ENCODE results near the gene BMP7. TPM values are rescaled to one million over a fixed set of nuclear protein-coding genes. Genes with fewer than 3 reads are reported as not detected.

The BMP7 gene
- total RNA-seq, 2 experiments from 2014 or later: 2.2 to 94.2 TPM

DNA sequence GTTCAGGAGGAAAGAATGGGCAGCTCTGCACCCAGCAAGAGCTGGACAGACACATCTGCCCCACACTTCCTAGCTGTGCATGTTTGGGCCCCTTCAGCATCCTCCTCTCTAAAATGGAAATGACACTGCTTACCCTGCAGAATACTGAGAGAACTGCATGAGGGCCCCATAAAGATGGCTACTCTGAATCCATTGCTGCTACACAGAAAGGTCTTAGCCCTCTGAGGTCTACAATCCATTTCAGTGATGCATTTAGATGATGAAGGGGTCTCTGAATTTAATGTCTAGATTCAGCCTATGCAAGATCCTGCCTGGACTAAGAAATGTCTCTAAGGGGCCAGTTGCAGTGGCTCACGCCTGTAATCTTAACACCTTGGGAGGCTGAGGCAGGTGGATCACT is 11.3 kb downstream of the BMP7 start:
- Histone ChIP-seq H4K20me1 (ENCODE audit: insufficient read depth, low read length) (peaks cover 10% of the 10 kb centered on the region), H3K4me3 (ENCODE audit: low read depth, low read length, poor library complexity, severe bottlenecking) (no peak overlapping the region), H3K9me3 (ENCODE audit: low read length) (no peaks in the 10 kb centered on the region), H2AFZ (ENCODE audit: low read length) (no peak overlapping the region), H3K79me2 (ENCODE audit: insufficient read depth, low read depth, low read length) (peaks cover 100% of the 10 kb centered on the region), H3K36me3 (ENCODE audit: insufficient read depth, low read length) (peaks cover 21% of the 10 kb centered on the region; the same call in 1 of the 2 replicates), H3K9me2 (ENCODE audit: insufficient read depth, low read length) (no peaks in the 10 kb centered on the region), H3K27ac (ENCODE audit: low read depth, low read length, poor library complexity, severe bottlenecking) (peak overlapping the region; percentile 14), H3K4me2 (ENCODE audit: low read length) (peak overlapping the region; percentile 6; the same call in 1 of the 2 replicates), H3K4me1 (ENCODE audit: insufficient read depth, low read length, poor library complexity, severe bottlenecking) (peaks cover 89% of the 10 kb centered on the region)
- POLR2A ChIA-PET: no interaction called here
- CTCF ChIA-PET (ENCODE audit: unreplicated experiment): interaction anchor here (1.1 kb wide), 1 partner anchor 55 kb away, joined by 4 read pairs; no protein-coding TSS in a partner anchor
- BruUV-seq (replicated peaks): no TSS peak
- TF ChIP-seq, protein P1, sequence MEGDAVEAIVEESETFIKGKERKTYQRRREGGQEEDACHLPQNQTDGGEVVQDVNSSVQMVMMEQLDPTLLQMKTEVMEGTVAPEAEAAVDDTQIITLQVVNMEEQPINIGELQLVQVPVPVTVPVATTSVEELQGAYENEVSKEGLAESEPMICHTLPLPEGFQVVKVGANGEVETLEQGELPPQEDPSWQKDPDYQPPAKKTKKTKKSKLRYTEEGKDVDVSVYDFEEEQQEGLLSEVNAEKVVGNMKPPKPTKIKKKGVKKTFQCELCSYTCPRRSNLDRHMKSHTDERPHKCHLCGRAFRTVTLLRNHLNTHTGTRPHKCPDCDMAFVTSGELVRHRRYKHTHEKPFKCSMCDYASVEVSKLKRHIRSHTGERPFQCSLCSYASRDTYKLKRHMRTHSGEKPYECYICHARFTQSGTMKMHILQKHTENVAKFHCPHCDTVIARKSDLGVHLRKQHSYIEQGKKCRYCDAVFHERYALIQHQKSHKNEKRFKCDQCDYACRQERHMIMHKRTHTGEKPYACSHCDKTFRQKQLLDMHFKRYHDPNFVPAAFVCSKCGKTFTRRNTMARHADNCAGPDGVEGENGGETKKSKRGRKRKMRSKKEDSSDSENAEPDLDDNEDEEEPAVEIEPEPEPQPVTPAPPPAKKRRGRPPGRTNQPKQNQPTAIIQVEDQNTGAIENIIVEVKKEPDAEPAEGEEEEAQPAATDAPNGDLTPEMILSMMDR (conservative IDR thresholded peaks at IDR 0.05; ENCODE audit: low read length): no peak
- TF ChIP-seq EZH2phosphoT487 (IDR thresholded peaks at IDR 0.05; ENCODE audit: borderline replicate concordance, low read depth, low read length): no peak
- intact Hi-C loops (cut with micrococcal nuclease; ENCODE audit: unreplicated experiment): no loop called here
- DNase-seq (ENCODE audit: low spot score): no peak

DNA sequence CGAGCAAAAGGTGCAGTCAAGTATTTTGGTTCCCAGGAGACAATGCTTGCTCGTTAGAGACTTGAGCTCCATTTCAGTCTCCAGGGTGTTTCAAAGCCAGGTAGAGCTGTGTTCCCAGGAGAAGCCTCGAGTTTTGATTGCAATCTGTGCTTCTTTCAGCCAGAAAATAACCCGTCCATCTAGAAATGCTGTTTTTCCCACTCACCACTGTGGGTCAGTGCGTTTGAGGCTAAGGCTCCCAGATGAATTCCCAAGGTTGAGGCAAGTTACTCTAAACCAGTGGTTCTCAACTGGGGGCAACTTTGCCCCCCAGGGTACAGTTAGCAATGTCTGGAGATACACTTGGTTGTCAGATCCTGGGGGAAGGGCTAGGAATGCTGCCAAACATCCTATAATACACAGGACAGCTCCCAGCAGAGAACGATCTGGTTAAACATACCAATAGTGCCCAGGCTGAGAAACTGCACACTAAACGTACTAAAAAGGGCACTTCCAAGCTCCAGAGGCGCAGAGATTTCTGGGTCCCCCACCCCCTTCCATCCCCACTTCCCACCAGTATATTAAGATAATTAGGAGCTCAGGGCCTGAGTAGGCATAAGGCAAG is 13.8 kb downstream of the BMP7 start:
- Histone ChIP-seq H3K4me2 (ENCODE audit: low read length) (peak overlapping the region; percentile 75), H2AFZ (ENCODE audit: low read length) (no peak overlapping the region), H3K36me3 (ENCODE audit: insufficient read depth, low read length) (peaks cover 36% of the 10 kb centered on the region), H3K27ac (ENCODE audit: low read depth, low read length, poor library complexity, severe bottlenecking) (peak overlapping the region; percentile 72), H3K4me3 (ENCODE audit: low read depth, low read length, poor library complexity, severe bottlenecking) (no peak overlapping the region), H3K4me1 (ENCODE audit: insufficient read depth, low read length, poor library complexity, severe bottlenecking) (peaks cover 87% of the 10 kb centered on the region), H3K79me2 (ENCODE audit: insufficient read depth, low read depth, low read length) (peaks cover 100% of the 10 kb centered on the region), H3K9me2 (ENCODE audit: insufficient read depth, low read length) (no peaks in the 10 kb centered on the region), H3K9me3 (ENCODE audit: low read length) (no peaks in the 10 kb centered on the region), H4K20me1 (ENCODE audit: insufficient read depth, low read length) (peaks cover 3% of the 10 kb centered on the region)
- ChIA-PET POLR2A (interaction anchor here (0.7 kb wide), 1 partner anchor 33 kb away, joined by 3 read pairs; no protein-coding TSS in a partner anchor), CTCF (ENCODE audit: unreplicated experiment) (no interaction called here)
- TF ChIP-seq EZH2phosphoT487 (IDR thresholded peaks at IDR 0.05; ENCODE audit: borderline replicate concordance, low read depth, low read length): no peak
- TF ChIP-seq, protein P1 (conservative IDR thresholded peaks at IDR 0.05; ENCODE audit: low read length): no peak
- intact Hi-C loops (cut with micrococcal nuclease; ENCODE audit: unreplicated experiment): no loop called here
- no TSS peak for BruUV-seq (replicated peaks)
- no peak for DNase-seq (ENCODE audit: low spot score)

DNA sequence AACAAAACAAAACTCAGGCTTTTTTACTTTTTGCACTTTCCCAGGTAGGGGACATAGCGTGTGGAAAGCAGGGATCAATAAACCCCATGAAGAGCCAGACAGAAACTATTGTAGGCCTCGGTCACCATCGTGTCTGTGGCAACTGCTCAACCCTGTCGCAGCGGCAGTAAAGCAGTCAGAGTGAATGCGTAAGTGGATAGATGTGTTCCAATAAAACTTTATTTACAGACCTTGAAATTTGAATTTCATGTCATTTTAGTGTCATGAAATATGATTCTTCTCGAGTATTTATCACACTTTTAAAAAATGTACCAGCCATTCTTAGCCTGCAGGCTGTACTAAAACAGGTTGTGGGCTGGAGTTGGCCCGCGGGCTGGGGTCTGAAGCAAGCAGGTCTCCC is 14.5 kb downstream of the BMP7 start:
- intact Hi-C loops (cut with micrococcal nuclease; ENCODE audit: unreplicated experiment): no loop called here
- peak overlapping the region; percentile 75 for H3K4me2 ChIP-seq (ENCODE audit: low read length)
- peaks cover 88% of the 10 kb centered on the region for H3K4me1 ChIP-seq (ENCODE audit: insufficient read depth, low read length, poor library complexity, severe bottlenecking)
- peak overlapping the region; percentile 72 for H3K27ac ChIP-seq (ENCODE audit: low read depth, low read length, poor library complexity, severe bottlenecking)
- POLR2A ChIA-PET: no interaction called here
- no peaks in the 10 kb centered on the region for H3K9me2 ChIP-seq (ENCODE audit: insufficient read depth, low read length)
- H3K9me3 ChIP-seq (ENCODE audit: low read length): no peaks in the 10 kb centered on the region
- H2AFZ ChIP-seq (ENCODE audit: low read length): no peak overlapping the region
- TF ChIP-seq, protein P1 (conservative IDR thresholded peaks at IDR 0.05; ENCODE audit: low read length): no peak
- TF ChIP-seq EZH2phosphoT487 (IDR thresholded peaks at IDR 0.05; ENCODE audit: borderline replicate concordance, low read depth, low read length): no peak
- CTCF ChIA-PET (ENCODE audit: unreplicated experiment): no interaction called here
- H3K4me3 ChIP-seq (ENCODE audit: low read depth, low read length, poor library complexity, severe bottlenecking): no peak overlapping the region
- H3K79me2 ChIP-seq (ENCODE audit: insufficient read depth, low read depth, low read length): peaks cover 100% of the 10 kb centered on the region
- BruUV-seq (replicated peaks): no TSS peak
- peaks cover 3% of the 10 kb centered on the region; the same call in 1 of the 2 replicates for H4K20me1 ChIP-seq (ENCODE audit: insufficient read depth, low read length)
- peaks cover 35% of the 10 kb centered on the region for H3K36me3 ChIP-seq (ENCODE audit: insufficient read depth, low read length)
- no peak for DNase-seq (ENCODE audit: low spot score)

All from OCI-LY7 (cell line).